Cardiac atrium fibroblast (primary cell): ENCODE measurements around the gene IL22RA2. TPM values are rescaled to one million over a fixed set of nuclear protein-coding genes. Genes with fewer than 3 reads are reported as not detected.

Source experiments
- total RNA-seq: library from RNA; depleted of rRNA; stranded (reverse); fragments of >200 nt; gene quantifications from 2 replicates; pipeline ENCODE4 v1.2.3, GENCODE V29; 2015

IL22RA2 gene
- not detected in 2 replicates for total RNA-seq

DNA sequence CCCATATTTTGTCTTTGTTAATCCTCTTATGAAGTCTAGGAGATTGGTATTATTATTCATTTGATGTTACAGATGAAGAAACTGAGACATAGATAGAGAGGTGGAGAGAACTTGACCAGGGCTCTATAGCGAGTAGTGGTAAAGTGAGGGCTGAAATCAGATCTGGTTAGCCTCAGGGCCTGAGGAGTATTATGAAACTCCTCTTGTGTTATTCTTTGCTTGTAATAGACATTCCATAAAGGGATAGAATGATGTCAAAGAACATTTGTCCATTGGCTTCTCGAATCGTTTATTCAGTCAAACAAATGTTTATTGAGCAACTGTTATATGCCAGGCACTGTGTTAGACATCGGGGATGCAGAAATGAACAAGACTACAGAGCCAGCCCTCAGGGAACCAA lies at the start of gene IL22RA2:
TSS of gene IL22RA2 (minus strand) at position 144 of the 400 bp plus-strand sequence. CDS start 11,895 bp downstream, outside the sequence.

DNA sequence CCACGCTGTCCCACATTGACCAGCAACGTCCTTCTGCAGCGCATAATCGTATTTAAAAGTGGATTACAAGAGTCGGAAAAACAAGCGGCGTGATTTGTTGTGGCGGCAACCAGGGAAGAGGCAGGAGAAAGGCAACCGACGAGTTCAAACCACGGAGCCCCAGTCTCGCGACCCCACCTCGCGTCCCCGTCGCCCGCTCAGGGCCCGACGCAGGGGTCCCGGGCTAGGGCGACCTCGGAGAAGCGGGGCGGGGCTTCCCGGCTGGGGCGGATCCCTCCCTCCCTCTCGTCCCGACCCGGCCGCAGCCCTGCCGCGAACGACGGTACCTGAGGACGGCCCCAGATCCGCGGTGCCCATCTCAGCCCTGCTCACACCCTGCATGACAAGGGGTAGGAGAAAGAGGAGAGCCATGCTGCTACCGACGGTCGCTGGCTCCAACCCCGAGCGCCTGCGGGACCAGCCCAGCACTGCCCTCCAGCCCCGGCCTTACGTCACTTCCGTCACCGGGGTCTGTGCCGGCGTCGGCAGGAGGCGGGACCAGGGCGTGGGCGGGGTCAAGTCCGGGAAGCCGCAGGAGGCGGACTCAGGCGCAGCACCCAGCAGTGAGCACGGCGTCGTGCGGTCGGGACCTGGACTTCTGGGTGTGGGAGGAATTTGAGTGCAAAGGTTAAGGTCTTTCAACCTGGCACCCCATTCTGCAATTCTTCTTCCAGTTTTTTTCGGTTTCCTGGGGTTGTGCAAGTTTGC lies 45.6 kb upstream of the IL22RA2 start, which contains the start of gene IFNGR1:
TSS of gene IFNGR1 (minus strand) at position 469 of the 747 bp plus-strand sequence. CDS start at position 411, 58 bp downstream.

Other genes with a start within 250 kb of the IL22RA2 start
- not detected in 2 replicates for gene IL20RA, start 128.7 kb downstream of the IL22RA2 start, total RNA-seq
- 60.5 and 150 TPM in 2 replicates for gene IFNGR1, start 45.7 kb upstream of the IL22RA2 start, total RNA-seq